Body of pancreas (tissue), 4 donors: ENCODE data around the gene KLF15. TPM values are rescaled to one million over a fixed set of nuclear protein-coding genes. Genes with fewer than 3 reads are reported as not detected.

Source experiments
- ATAC-seq: fragments of 150-250 bp; one replicate; pipeline ENCODE4 v1.9.1; 2016
- DNase-seq, 4 donors: peaks; one replicate each; pipeline ENCODE4 v3.0.0-alpha.2; 2019
- H3K27ac ChIP-seq, 4 donors: fragments of 200-600 bp; sonication (generic); 1 replicate in 3 of 4; 2 replicates in 1 of 4; pipeline versions ENCODE4 v1.5.1 to v1.6.1; 2016 to 2019; ENCODE audit warnings: mild to moderate bottlenecking in 1 of 4, mixed read lengths in 1 of 4, moderate library complexity in 1 of 4
- H3K27me3 ChIP-seq, 2 donors: fragments of 200-600 bp; sonication (generic); one replicate each; pipeline ENCODE4 v1.6.0; 2016; ENCODE audit warnings: mild to moderate bottlenecking in 1 of 2
- H3K36me3 ChIP-seq, 2 donors: fragments of 200-600 bp; sonication (generic); replicated peaks in 1 of 2; 2 replicates each; pipeline ENCODE4 v1.5.1; 2016; ENCODE audit warnings: low read depth in 2 of 2; ENCODE audit not compliant: insufficient read depth in 1 of 2
- H3K4me1 ChIP-seq: fragments of 200-600 bp; sonication (generic); one replicate; pipeline ENCODE4 v1.6.0; 2016
- H3K4me3 ChIP-seq, 2 donors: fragments of 200-600 bp; sonication (generic); 1 replicate in 1 of 2; 2 replicates in 1 of 2; pipeline ENCODE4 v1.5.1; 2016 to 2019
- H3K9me3 ChIP-seq, 3 donors: fragments of 200-600 bp; sonication (generic); 1 replicate in 2 of 3; 2 replicates in 1 of 3; pipeline ENCODE4 v1.5.1; 2016
- POLR2A ChIP-seq, 3 donors: fragments of 450-650 bp; IDR thresholded peaks; one replicate each; pipeline ENCODE4 v1.6.1; 2016; ENCODE audit warnings: antibody characterized with exemption in 3 of 3, mild to moderate bottlenecking in 2 of 3
- WGBS, 2 donors: methylation state at CpG; one replicate each; pipeline ENCODE4 v1.1.5; 2017; 5-methylcytosine and 5-hydroxymethylcytosine counted together
- intact Hi-C: fragments of 100-400 bp; cut with DNase I; formaldehyde crosslinking; loops from one replicate; pipeline ENCODE4 v1.15.1; 2023
- total RNA-seq, 2 donors: library from RNA; depleted of rRNA; stranded (reverse); fragments of >200 nt; gene quantifications; one replicate each; pipeline ENCODE4 v1.1.0, GENCODE V29; 2016
- TF ChIP-seq, protein P1 (sequence below), 7 experiments: fragments of 450-650 bp in 4 of 7; fragments of 200-600 bp in 3 of 7; sonication (generic) in 3 of 7; IDR thresholded peaks; one replicate each; pipeline ENCODE4 v1.5.1; 2016 to 2019; ENCODE audit warnings: antibody characterized with exemption in 7 of 7

KLF15 gene
- total RNA-seq, 2 donors from 2014 or later = 37.4 to 40.2 TPM

DNA sequence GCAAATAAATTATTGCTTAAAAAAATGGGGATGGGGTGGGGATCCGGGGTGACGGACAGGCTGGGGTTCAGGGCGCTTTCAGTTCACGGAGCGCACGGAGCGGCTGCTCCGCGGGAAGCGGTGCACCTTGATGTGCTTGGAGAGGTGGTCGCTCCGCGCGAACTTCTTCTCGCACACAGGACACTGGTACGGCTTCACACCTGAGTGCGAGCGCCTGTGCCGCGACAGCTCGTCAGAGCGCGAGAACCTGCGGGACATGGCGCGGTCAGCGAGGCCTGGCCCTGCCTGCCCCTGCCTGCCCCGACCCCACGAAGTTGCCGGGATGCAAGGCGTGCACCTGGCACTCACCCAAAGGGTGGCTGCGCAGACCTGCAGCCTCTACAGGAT, 13.6 kb downstream of the KLF15 start:
- no peaks in the 10 kb centered on the region for H3K9me3 ChIP-seq
- H3K4me1 ChIP-seq = peaks cover 50% of the 10 kb centered on the region
- ATAC-seq = no peak
- H3K4me3 ChIP-seq = no peak overlapping the region
- peaks cover 0 to 2% of the 10 kb centered on the region in 2 donors for H3K36me3 ChIP-seq
- H3K27me3 ChIP-seq = no peaks in the 10 kb centered on the region
- no peak for TF ChIP-seq POLR2A (IDR thresholded peaks at IDR 0.05)
- TF ChIP-seq, protein P1, sequence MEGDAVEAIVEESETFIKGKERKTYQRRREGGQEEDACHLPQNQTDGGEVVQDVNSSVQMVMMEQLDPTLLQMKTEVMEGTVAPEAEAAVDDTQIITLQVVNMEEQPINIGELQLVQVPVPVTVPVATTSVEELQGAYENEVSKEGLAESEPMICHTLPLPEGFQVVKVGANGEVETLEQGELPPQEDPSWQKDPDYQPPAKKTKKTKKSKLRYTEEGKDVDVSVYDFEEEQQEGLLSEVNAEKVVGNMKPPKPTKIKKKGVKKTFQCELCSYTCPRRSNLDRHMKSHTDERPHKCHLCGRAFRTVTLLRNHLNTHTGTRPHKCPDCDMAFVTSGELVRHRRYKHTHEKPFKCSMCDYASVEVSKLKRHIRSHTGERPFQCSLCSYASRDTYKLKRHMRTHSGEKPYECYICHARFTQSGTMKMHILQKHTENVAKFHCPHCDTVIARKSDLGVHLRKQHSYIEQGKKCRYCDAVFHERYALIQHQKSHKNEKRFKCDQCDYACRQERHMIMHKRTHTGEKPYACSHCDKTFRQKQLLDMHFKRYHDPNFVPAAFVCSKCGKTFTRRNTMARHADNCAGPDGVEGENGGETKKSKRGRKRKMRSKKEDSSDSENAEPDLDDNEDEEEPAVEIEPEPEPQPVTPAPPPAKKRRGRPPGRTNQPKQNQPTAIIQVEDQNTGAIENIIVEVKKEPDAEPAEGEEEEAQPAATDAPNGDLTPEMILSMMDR (IDR thresholded peaks at IDR 0.05) = no peak
- intact Hi-C loops = no loop called here
- DNase-seq = peak in 2 of 4 donors; percentile 3 to 16
- WGBS, 2 donors = 93 to 94% methylated on average over 31 to 32 of the region's 32 CpGs
- H3K27ac ChIP-seq = no peak overlapping the region

DNA sequence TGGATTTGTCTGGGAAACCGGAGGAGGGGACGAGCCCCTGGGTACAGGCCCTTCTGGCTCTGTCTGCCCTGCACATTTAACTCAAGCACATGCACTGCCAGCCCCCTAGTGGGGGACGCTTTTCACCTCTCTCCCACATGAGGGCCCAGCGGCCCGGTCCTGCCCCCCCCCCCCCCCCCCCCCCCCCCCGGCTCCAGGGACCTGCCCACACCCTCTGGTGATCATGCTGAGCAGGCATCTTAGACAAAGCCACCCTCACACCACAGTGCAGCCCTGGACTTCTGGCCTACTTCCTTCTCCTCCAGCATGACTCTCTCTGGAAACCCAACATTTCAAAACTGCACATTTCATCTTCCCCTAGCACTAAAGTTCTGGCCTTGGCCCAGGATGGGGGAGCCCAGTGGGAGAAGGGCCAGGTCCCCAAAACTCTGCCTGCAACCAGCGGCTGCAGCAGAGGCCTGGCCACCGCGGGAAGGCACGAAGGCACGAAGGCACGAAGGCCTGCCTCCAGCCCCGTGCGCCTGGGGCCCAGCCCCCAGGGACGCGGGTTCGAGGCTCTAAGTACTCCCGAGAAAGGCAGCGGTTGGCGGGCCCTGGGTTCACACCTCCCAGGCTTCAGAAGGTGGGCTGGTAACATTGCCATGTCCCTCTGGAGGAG, 14.1 kb downstream of the KLF15 start:
- Histone ChIP-seq H3K27ac (no peak overlapping the region), H3K27me3 (no peaks in the 10 kb centered on the region), H3K4me1 (peaks cover 45% of the 10 kb centered on the region), H3K36me3 (peaks cover 0 to 2% of the 10 kb centered on the region in 2 donors), H3K4me3 (no peak overlapping the region), H3K9me3 (no peaks in the 10 kb centered on the region)
- ATAC-seq (no peak), DNase-seq (peak in 1 of 4 donors; percentile 2)
- intact Hi-C loops = no loop called here
- TF ChIP-seq POLR2A (IDR thresholded peaks at IDR 0.05) = no peak
- TF ChIP-seq, protein P1 (IDR thresholded peaks at IDR 0.05) = no peak
- WGBS, 2 donors = 79 to 84% methylated on average over 4 to 16 of the region's 20 CpGs

DNA sequence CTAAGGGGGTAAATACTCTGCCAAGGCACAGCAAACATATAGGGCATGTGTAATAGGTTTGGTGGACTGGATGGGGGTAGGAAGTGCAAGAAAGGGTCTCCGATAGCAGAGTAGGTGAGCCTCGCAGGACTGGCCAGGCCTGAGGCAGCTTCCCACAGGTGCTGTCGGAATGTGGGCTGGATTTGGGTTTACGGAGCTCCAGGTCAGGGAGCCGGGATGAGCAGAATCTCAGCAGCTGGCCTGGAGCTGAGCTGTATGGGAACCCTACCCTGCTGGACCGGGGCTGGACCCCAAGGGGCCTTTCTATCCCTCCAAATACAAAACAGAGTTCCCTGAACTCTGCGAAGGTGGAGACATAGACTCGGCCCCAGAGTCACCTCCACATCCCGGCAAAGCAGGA, 15.0 kb downstream of the KLF15 start:
- H3K4me1 ChIP-seq = peaks cover 36% of the 10 kb centered on the region
- peaks cover 0 to 2% of the 10 kb centered on the region in 2 donors for H3K36me3 ChIP-seq
- H3K4me3 ChIP-seq = no peak overlapping the region
- TF ChIP-seq POLR2A (IDR thresholded peaks at IDR 0.05) = no peak
- TF ChIP-seq, protein P1 (IDR thresholded peaks at IDR 0.05) = no peak
- H3K27me3 ChIP-seq = no peaks in the 10 kb centered on the region
- intact Hi-C loops = no loop called here
- no peak overlapping the region for H3K27ac ChIP-seq
- DNase-seq (peak in 1 of 4 donors; percentile 10), ATAC-seq (no peak)
- H3K9me3 ChIP-seq = no peaks in the 10 kb centered on the region
- WGBS, 2 donors = 90 to 97% methylated on average over 9 of the region's 9 CpGs

DNA sequence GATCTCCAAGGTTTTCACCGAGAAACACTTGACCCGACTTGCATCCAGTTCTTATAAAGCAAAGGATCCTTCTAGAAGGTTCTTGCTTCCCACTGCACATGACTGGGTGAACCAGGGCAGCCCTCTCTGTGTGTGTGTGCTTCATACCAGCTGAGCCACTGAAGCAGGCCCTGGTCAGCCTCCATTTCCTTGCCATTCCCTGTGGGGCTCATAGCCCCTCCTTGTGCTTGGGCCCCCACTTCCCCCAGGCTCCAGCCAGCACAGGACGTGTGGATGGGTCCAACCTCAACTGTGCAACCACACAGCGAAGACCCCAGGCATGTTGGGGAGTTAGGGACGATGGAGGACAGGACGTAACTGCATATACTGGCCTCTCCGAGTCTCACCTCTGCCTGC, 15.5 kb downstream of the KLF15 start:
- Histone ChIP-seq H3K36me3 (peaks cover 0 to 1% of the 10 kb centered on the region in 2 donors), H3K4me1 (peaks cover 31% of the 10 kb centered on the region), H3K27me3 (no peaks in the 10 kb centered on the region), H3K9me3 (no peaks in the 10 kb centered on the region), H3K27ac (no peak overlapping the region), H3K4me3 (no peak overlapping the region)
- no peak for ATAC-seq
- intact Hi-C loops = no loop called here
- 85 to 88% methylated on average over 5 to 7 of the region's 7 CpGs for WGBS, 2 donors
- no peak for TF ChIP-seq POLR2A (IDR thresholded peaks at IDR 0.05)
- TF ChIP-seq, protein P1 (IDR thresholded peaks at IDR 0.05) = no peak
- DNase-seq = peak in 1 of 4 donors; percentile 1
